Panc1 (cell line): ENCODE data around the gene IFT52. TPM values are rescaled to one million over a fixed set of nuclear protein-coding genes. Genes with fewer than 3 reads are reported as not detected.

Source experiments
- ATAC-seq: fragments of 200-7000 bp; cut with Tn5 transposase; 2 replicates; pipeline ENCODE4 v1.9.1; 2020; ENCODE audit warnings: mild to moderate bottlenecking, moderate library complexity
- BruUV-seq: library from RNA; stranded (reverse); fragments of 400-500 nt; replicated peaks from 2 replicates; lab custom pipeline; 2021; lab: Mats Ljungman, UMichigan
- CTCF ChIA-PET: fragments of 300-600 bp; sonication (Branson Sonifier 250); formaldehyde crosslinking; loops from one replicate; lab custom pipeline; 2022; ENCODE audit warnings: antibody characterized with exemption; lab: Charles Lee
- POLR2A ChIA-PET: fragments of 300-600 bp; sonication (Branson Sonifier 250); formaldehyde crosslinking; loops from one replicate; lab custom pipeline; 2022; ENCODE audit warnings: antibody characterized with exemption; lab: Charles Lee
- DNase-seq: peaks from one replicate; pipeline ENCODE4 v3.0.0-alpha.2; 2010; ENCODE audit warnings: low read depth, low spot score
- H3K27ac ChIP-seq: 2 replicates; pipeline ENCODE4 v1.5.1; 2011; ENCODE audit warnings: mild to moderate bottlenecking, low read length, inconsistent platforms
- H3K27me3 ChIP-seq: fragments of 200-500 bp; sonication (Bioruptor generic); 2 replicates; pipeline ENCODE4 v1.6.0; 2014; ENCODE audit warnings: low read length, inconsistent platforms; ENCODE audit not compliant: control insufficient read depth, insufficient read depth
- H3K36me3 ChIP-seq: fragments of 200-500 bp; sonication (Bioruptor generic); 2 replicates; pipeline ENCODE4 v1.5.1; 2014; ENCODE audit warnings: inconsistent platforms, mild to moderate bottlenecking, low read length, moderate library complexity; ENCODE audit not compliant: control insufficient read depth, insufficient read depth
- H3K4me1 ChIP-seq: 2 replicates; pipeline ENCODE4 v1.5.1; 2011; ENCODE audit warnings: inconsistent platforms, mild to moderate bottlenecking, low read length, moderate library complexity; ENCODE audit not compliant: control insufficient read depth, insufficient read depth
- H3K4me3 ChIP-seq, 2 experiments: 2 replicates each; pipeline ENCODE4 v1.5.1; 2011 to 2012; ENCODE audit warnings: low read depth in 2 of 2, low read length in 2 of 2, mild to moderate bottlenecking in 2 of 2, inconsistent platforms in 1 of 2, moderate library complexity in 1 of 2
- H3K9me3 ChIP-seq: fragments of 200-500 bp; sonication (Bioruptor generic); 2 replicates; pipeline ENCODE4 v1.5.1; 2014; ENCODE audit warnings: low read depth, mild to moderate bottlenecking, inconsistent platforms, low read length, moderate library complexity; ENCODE audit not compliant: control insufficient read depth, insufficient read depth
- POLR2AphosphoS5 ChIP-seq: IDR thresholded peaks from 2 replicates; pipeline ENCODE4 v1.6.1; 2012; ENCODE audit warnings: mild to moderate bottlenecking, low read depth, low read length, moderate library complexity
- SIN3A ChIP-seq: IDR thresholded peaks from 2 replicates; pipeline ENCODE4 v1.6.1; 2012; ENCODE audit warnings: low read depth, mild to moderate bottlenecking, low read length, moderate library complexity, borderline replicate concordance; ENCODE audit not compliant: insufficient read depth
- TCF7L2 ChIP-seq: IDR thresholded peaks from 2 replicates; pipeline ENCODE4 v1.6.1; 2011; ENCODE audit warnings: mild to moderate bottlenecking, low read depth, low read length, inconsistent platforms
- in situ Hi-C: cut with HindIII; loops from 2 replicates; pipeline ENCODE4 v1.10.0; 2016; ENCODE audit warnings: low sequenced_read_pairs, low pct_unique_long_range_greater_than_20kb
- intact Hi-C: fragments of 100-400 bp; cut with micrococcal nuclease; formaldehyde crosslinking; loops from one replicate; pipeline ENCODE4 v1.10.0; 2022; ENCODE audit not compliant: unreplicated experiment
- total RNA-seq: library from RNA; stranded (reverse); gene quantifications from one replicate; pipeline ENCODE4 v1.2.1, GENCODE V29; 2021; ENCODE audit not compliant: unreplicated experiment
- TF ChIP-seq, protein P1 (sequence below), 2 experiments: IDR thresholded peaks; 2 replicates each; pipeline ENCODE4 v1.6.1; 2011 to 2012; ENCODE audit warnings: low read depth in 2 of 2, control low read depth in 1 of 2, low read length in 1 of 2, mild to moderate bottlenecking in 1 of 2, moderate library complexity in 1 of 2; ENCODE audit not compliant: insufficient read depth in 1 of 2
- TF ChIP-seq, protein P2 (sequence below): fragments of 450-650 bp; IDR thresholded peaks from 2 replicates; pipeline ENCODE4 v1.5.1; 2017; ENCODE audit warnings: mild to moderate bottlenecking

The IFT52 gene
- total RNA-seq, 1 experiment from 2014 or later, result 29.2 TPM

DNA sequence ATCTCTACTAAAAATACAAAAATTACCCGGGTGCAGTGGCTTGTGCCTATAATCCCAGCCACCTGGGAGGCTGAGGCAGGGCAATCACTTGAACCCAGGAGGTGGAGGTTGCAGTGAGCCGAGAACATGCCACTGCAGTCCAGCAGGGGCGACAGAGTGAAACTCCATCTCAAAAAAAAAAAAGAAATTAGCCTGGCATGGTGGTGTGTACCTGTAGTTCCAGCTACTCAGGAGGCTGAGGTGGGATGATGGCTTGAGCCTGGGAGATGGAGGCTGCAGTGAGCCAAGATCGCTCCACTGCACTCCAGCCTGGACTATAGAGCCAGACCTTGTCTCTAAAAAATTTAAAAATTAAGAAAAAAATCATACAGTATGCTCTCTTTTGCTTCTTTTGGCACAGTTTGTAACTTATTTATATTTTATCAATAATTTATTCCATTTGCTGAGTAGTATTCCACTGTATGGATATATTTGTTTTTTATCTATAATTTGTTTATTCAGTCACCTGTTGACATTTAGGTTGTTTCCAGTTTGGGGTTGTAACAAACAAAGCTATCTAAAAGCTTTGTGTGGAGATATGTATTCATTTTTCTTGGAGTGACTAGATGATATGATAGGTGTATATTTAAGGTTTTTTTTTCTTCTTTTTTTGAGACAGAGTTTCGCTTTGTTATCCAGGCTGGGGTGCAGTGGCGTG is 68.1 kb downstream of the IFT52 start:
- Histone ChIP-seq H3K9me3 (no peaks in the 10 kb centered on the region), H3K27ac (no peak overlapping the region), H3K27me3 (no peaks in the 10 kb centered on the region), H3K4me3 (no peak overlapping the region), H3K36me3 (no peaks in the 10 kb centered on the region; the same call in 1 of the 2 replicates), H3K4me1 (0 out of 2 replicates have a peak, but pooled peaks cover 5% of the 10 kb centered on the region)
- BruUV-seq, result no TSS peak
- in situ Hi-C loops (no loop called here), intact Hi-C loops (no loop called here)
- ChIA-PET CTCF (no interaction called here), POLR2A (interaction anchor here (0.7 kb wide), 1 partner anchor 96 kb away, joined by 6 read pairs; no protein-coding TSS in a partner anchor)
- TF ChIP-seq, protein P1, sequence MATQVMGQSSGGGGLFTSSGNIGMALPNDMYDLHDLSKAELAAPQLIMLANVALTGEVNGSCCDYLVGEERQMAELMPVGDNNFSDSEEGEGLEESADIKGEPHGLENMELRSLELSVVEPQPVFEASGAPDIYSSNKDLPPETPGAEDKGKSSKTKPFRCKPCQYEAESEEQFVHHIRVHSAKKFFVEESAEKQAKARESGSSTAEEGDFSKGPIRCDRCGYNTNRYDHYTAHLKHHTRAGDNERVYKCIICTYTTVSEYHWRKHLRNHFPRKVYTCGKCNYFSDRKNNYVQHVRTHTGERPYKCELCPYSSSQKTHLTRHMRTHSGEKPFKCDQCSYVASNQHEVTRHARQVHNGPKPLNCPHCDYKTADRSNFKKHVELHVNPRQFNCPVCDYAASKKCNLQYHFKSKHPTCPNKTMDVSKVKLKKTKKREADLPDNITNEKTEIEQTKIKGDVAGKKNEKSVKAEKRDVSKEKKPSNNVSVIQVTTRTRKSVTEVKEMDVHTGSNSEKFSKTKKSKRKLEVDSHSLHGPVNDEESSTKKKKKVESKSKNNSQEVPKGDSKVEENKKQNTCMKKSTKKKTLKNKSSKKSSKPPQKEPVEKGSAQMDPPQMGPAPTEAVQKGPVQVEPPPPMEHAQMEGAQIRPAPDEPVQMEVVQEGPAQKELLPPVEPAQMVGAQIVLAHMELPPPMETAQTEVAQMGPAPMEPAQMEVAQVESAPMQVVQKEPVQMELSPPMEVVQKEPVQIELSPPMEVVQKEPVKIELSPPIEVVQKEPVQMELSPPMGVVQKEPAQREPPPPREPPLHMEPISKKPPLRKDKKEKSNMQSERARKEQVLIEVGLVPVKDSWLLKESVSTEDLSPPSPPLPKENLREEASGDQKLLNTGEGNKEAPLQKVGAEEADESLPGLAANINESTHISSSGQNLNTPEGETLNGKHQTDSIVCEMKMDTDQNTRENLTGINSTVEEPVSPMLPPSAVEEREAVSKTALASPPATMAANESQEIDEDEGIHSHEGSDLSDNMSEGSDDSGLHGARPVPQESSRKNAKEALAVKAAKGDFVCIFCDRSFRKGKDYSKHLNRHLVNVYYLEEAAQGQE (IDR thresholded peaks at IDR 0.05; ENCODE audit: insufficient read depth in 1 of 2, low read depth in 2 of 2, low read length in 1 of 2), result no peak
- no peak for TF ChIP-seq TCF7L2
- no peak for TF ChIP-seq POLR2AphosphoS5
- TF ChIP-seq SIN3A, result no peak
- TF ChIP-seq, protein P2, sequence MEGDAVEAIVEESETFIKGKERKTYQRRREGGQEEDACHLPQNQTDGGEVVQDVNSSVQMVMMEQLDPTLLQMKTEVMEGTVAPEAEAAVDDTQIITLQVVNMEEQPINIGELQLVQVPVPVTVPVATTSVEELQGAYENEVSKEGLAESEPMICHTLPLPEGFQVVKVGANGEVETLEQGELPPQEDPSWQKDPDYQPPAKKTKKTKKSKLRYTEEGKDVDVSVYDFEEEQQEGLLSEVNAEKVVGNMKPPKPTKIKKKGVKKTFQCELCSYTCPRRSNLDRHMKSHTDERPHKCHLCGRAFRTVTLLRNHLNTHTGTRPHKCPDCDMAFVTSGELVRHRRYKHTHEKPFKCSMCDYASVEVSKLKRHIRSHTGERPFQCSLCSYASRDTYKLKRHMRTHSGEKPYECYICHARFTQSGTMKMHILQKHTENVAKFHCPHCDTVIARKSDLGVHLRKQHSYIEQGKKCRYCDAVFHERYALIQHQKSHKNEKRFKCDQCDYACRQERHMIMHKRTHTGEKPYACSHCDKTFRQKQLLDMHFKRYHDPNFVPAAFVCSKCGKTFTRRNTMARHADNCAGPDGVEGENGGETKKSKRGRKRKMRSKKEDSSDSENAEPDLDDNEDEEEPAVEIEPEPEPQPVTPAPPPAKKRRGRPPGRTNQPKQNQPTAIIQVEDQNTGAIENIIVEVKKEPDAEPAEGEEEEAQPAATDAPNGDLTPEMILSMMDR, result no peak; the same call in 1 of the 2 replicates
- ATAC-seq (no peak), DNase-seq (no peak)

DNA sequence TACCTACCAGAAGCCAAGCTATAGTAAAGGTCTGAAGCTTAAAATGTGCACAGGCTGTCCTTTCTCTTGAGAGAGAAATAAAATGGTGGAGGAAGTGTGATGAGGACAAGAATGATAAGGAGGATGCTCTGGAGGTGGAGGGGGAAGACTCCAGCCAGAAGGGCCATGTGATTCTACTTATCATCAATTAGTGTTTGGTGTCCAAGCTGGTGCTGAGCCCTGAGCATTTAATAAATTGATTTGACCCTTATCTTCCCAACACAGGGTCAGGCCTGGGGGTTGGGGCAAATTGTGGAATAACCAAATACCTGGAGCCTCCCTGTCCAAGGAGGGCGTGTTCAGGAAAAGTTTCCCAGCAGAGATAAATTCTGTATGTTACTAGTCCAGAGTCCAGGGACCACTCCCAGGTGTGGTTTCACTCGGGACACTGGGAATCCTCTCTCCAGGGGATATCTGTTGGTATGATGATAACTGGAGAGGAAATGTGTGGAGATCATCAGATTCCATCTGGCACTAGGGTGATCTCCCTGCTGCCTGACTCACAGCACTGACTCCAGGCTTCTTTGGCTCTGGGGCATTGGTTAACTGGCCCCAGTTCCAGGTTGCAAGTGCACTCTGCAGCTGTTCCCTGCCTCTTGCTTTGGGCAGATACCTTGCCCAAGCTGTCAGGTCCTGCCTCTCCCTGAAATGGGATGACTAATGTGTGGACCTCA is 72.4 kb downstream of the IFT52 start:
- no peaks in the 10 kb centered on the region for H3K36me3 ChIP-seq
- no peak overlapping the region for H3K27ac ChIP-seq
- H3K4me3 ChIP-seq, result no peak overlapping the region
- no TSS peak for BruUV-seq
- ATAC-seq (no peak), DNase-seq (no peak)
- H3K27me3 ChIP-seq, result no peaks in the 10 kb centered on the region
- no peaks in the 10 kb centered on the region for H3K9me3 ChIP-seq
- in situ Hi-C loops, result no loop called here
- POLR2A ChIA-PET, result interaction anchor here (0.6 to 0.9 kb wide), 2 partner anchors 12 to 212 kb away, joined by 3 to 9 read pairs; no protein-coding TSS in a partner anchor
- H3K4me1 ChIP-seq, result peaks cover 3% of the 10 kb centered on the region; the same call in 1 of the 2 replicates
- CTCF ChIA-PET, result no interaction called here
- intact Hi-C loops, result no loop called here
- TF ChIP-seq, protein P2, result no peak
- no peak for TF ChIP-seq TCF7L2
- TF ChIP-seq POLR2AphosphoS5, result no peak
- TF ChIP-seq, protein P1 (IDR thresholded peaks at IDR 0.05; ENCODE audit: insufficient read depth in 1 of 2, low read depth in 2 of 2, low read length in 1 of 2), result no peak
